GM13976 (cell line): ENCODE measurements around the gene GPR31.

Experiments used
- DNase-seq: peaks from one replicate; pipeline ENCODE4 v3.0.0; 2012; ENCODE audit warnings: low spot score
- in situ Hi-C: fragments of 300-500 bp; cut with MboI; formaldehyde crosslinking; loops from one replicate; pipeline ENCODE4 v1.12.0; 2022; ENCODE audit warnings: low sequenced_read_pairs, mixed read lengths, inconsistent platforms; ENCODE audit not compliant: unreplicated experiment
- TF ChIP-seq, protein P1 (sequence below): IDR thresholded peaks from 2 replicates; pipeline ENCODE4 v1.5.1; 2012; ENCODE audit warnings: borderline replicate concordance, mild to moderate bottlenecking; ENCODE audit not compliant: insufficient read depth; ENCODE audit errors: extremely low read depth, missing control alignments, control extremely low read depth

The GPR31 gene

DNA sequence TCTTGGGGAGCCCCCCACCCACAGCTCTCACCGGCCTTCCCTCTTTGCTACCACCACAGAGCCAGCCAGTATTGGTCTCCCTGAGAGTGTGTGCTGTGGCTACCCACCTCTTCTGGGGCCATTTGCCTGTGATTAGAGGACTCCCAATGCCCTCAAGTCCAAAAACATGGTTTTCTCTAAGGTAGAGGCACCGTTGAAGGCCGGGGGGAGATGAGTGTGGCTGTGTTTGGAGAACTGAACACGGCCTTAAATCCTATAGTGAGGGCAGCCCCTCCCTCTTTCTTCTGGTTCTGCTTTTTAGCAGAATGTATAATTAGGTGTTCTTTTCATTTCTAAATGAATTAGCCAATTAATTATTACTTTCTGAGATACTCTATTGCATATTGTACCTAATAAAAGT is 32.4 kb downstream of the GPR31 start:
- TF ChIP-seq, protein P1, sequence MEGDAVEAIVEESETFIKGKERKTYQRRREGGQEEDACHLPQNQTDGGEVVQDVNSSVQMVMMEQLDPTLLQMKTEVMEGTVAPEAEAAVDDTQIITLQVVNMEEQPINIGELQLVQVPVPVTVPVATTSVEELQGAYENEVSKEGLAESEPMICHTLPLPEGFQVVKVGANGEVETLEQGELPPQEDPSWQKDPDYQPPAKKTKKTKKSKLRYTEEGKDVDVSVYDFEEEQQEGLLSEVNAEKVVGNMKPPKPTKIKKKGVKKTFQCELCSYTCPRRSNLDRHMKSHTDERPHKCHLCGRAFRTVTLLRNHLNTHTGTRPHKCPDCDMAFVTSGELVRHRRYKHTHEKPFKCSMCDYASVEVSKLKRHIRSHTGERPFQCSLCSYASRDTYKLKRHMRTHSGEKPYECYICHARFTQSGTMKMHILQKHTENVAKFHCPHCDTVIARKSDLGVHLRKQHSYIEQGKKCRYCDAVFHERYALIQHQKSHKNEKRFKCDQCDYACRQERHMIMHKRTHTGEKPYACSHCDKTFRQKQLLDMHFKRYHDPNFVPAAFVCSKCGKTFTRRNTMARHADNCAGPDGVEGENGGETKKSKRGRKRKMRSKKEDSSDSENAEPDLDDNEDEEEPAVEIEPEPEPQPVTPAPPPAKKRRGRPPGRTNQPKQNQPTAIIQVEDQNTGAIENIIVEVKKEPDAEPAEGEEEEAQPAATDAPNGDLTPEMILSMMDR = no peak
- in situ Hi-C loops = no loop called here

DNA sequence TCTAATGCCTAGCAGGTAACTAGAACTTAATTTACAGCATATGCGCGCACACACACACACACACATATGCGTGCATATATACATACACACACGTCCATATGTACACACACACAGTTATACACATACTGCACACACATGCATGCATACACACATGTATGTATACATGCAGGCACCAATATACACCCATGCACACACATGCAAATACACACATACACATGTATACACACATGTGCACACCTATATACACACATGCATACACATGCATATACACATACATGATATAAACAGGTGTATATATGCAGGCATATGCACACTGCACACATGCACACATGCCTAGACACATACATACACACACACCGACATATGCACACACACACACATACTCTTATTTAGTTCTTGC is 33.0 kb downstream of the GPR31 start:
- no peak for DNase-seq
- TF ChIP-seq, protein P1 = no peak
- in situ Hi-C loops = no loop called here

More for the DNA sequence above, 32.4 kb downstream of the GPR31 start:
- DNase-seq = no peak

- TF ChIP-seq, protein P1 = no peak
- DNase-seq = no peak
- in situ Hi-C loops = no loop called here
Measured at GRCh38 chr6:167122827-167123657, 34.7 kb downstream of the GPR31 start, which contains the start of gene CCR6. Gene CCR6, plus strand, starts transcription at chr6:167123096. Its CDS starts 13,039 bp downstream, at chr6:167136135.

GRCh38 chr6:167122041-167122826 is 35.5 kb downstream of the GPR31 start:
- in situ Hi-C loops = no loop called here
- TF ChIP-seq, protein P1 = no peak
- no peak for DNase-seq

GRCh38 chr6:167121335-167121841 is 36.4 kb downstream of the GPR31 start:
- TF ChIP-seq, protein P1 = no peak
- in situ Hi-C loops = no loop called here
- DNase-seq = no peak

GRCh38 chr6:167120583-167120903 is 37.2 kb downstream of the GPR31 start:
- TF ChIP-seq, protein P1 = no peak
- in situ Hi-C loops = no loop called here
- no peak for DNase-seq
